ENCODE measurements around the gene C17orf113.

C17orf113 gene

GRCh38 chr17:42002175-42002791 is 48.1 kb downstream of the C17orf113 start:
- no peaks in the 10 kb centered on the region for H3K27me3 Mint-ChIP-seq
- H3K36me3 Mint-ChIP-seq = peaks cover 20% of the 10 kb centered on the region
- ATAC-seq (ENCODE audit: low read depth) (no peak), DNase-seq (ENCODE audit: low spot score in 2 of 2) (no peak)
- H3K4me3 Mint-ChIP-seq = no peak overlapping the region
- H3K27ac Mint-ChIP-seq = no peak overlapping the region
- H3K9me3 Mint-ChIP-seq = no peaks in the 10 kb centered on the region
- H3K4me1 Mint-ChIP-seq = peaks cover 12% of the 10 kb centered on the region

- Mint-ChIP-seq H3K27ac (no peak overlapping the region), H3K36me3 (peaks cover 21% of the 10 kb centered on the region), H3K9me3 (no peaks in the 10 kb centered on the region), H3K27me3 (no peaks in the 10 kb centered on the region), H3K4me1 (peaks cover 13% of the 10 kb centered on the region), H3K4me3 (no peak overlapping the region)
- DNase-seq (ENCODE audit: low spot score in 2 of 2) (no peak), ATAC-seq (ENCODE audit: low read depth) (no peak)
These were observed 48.7 kb downstream of the C17orf113 start for GRCh38 chr17:42001729-42002128.

DNA sequence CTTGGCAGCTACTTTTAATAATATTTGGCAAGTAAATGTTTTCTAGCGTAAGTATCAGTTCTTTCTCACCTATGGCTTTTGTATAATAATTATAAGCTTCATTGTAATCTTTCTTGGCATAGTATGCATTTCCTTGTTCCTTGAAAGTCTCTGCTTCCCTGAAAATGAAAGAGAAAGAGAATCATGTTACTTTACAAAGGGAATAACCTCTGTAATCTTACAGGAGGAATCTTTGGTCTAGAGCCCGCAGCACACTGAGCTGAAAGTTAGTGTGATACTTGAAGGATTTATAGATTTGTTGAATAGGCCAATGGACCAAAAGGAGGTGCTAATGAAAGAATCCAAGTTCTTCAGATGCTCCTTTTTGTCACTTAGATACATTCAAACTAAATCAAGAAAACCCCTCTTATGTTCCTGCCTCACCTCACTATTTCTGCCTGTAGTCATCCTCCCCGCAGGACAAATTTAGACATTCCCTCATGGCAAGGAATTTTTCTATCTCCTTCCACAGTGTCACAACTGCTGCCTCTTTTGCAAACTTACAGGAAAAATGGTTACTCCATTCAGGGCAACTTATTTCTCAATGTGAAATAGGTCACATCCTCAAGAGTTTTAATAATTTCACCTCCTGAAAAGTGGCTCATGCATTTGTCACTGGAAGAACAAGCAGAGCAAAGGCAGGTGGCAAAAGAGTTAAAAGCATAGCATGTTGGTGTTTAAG is 49.8 kb downstream of the C17orf113 start:
- H3K27ac Mint-ChIP-seq = no peak overlapping the region
- DNase-seq (ENCODE audit: low spot score in 2 of 2) = no peak
- no peaks in the 10 kb centered on the region for H3K27me3 Mint-ChIP-seq
- no peak for ATAC-seq (ENCODE audit: low read depth)
- H3K36me3 Mint-ChIP-seq = peaks cover 28% of the 10 kb centered on the region
- H3K4me1 Mint-ChIP-seq = peaks cover 24% of the 10 kb centered on the region
- no peak overlapping the region for H3K4me3 Mint-ChIP-seq
- H3K9me3 Mint-ChIP-seq = no peaks in the 10 kb centered on the region

DNA sequence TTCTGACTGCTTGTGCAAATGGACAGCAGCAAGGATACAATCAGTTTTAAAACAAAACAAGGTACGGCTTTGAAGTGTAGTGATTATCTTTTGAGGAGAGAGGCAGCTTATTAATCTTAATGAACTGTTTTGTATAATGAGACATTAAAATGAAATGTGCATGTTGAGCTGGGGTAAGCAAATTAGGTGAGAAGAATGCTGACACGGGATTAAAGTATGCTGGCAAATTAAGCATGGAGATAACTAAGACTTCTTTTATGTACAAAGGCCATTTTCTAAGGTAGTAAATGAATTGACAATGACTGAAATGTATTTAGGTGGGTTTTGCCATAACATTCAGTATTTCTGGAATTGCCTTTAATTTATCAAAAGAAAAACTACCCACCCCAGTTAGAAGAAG is 51.9 kb downstream of the C17orf113 start:
- H3K4me3 Mint-ChIP-seq = no peak overlapping the region
- ATAC-seq (ENCODE audit: low read depth) (no peak), DNase-seq (ENCODE audit: low spot score in 2 of 2) (no peak)
- no peak overlapping the region for H3K27ac Mint-ChIP-seq
- no peaks in the 10 kb centered on the region for H3K9me3 Mint-ChIP-seq
- no peaks in the 10 kb centered on the region for H3K27me3 Mint-ChIP-seq
- H3K36me3 Mint-ChIP-seq = peaks cover 29% of the 10 kb centered on the region
- H3K4me1 Mint-ChIP-seq = peaks cover 24% of the 10 kb centered on the region

- Mint-ChIP-seq H3K4me3 (peak overlapping the region; percentile 76), H3K27me3 (no peaks in the 10 kb centered on the region), H3K27ac (peak overlapping the region; percentile 92), H3K36me3 (peaks cover 25% of the 10 kb centered on the region), H3K4me1 (peaks cover 20% of the 10 kb centered on the region), H3K9me3 (no peaks in the 10 kb centered on the region)
- DNase-seq (ENCODE audit: low spot score in 2 of 2) = no peak
- ATAC-seq (ENCODE audit: low read depth) = no peak
These were observed 53.6 kb downstream of the C17orf113 start for GRCh38 chr17:41996855-41997164.

- no peaks in the 10 kb centered on the region for H3K27me3 Mint-ChIP-seq
- no peak overlapping the region for H3K27ac Mint-ChIP-seq
- H3K36me3 Mint-ChIP-seq = peaks cover 26% of the 10 kb centered on the region
- H3K4me1 Mint-ChIP-seq = peaks cover 14% of the 10 kb centered on the region
- DNase-seq (ENCODE audit: low spot score in 2 of 2) (no peak), ATAC-seq (ENCODE audit: low read depth) (no peak)
- no peak overlapping the region for H3K4me3 Mint-ChIP-seq
- no peaks in the 10 kb centered on the region for H3K9me3 Mint-ChIP-seq
These were observed 57.8 kb downstream of the C17orf113 start for GRCh38 chr17:41992576-41992975.

- Mint-ChIP-seq H3K4me1 (no peaks in the 10 kb centered on the region), H3K36me3 (peaks cover 21% of the 10 kb centered on the region), H3K4me3 (no peak overlapping the region), H3K9me3 (no peaks in the 10 kb centered on the region), H3K27ac (no peak overlapping the region), H3K27me3 (no peaks in the 10 kb centered on the region)
- ATAC-seq (ENCODE audit: low read depth) = no peak
- DNase-seq (ENCODE audit: low spot score in 2 of 2) = no peak
These were observed 60.5 kb downstream of the C17orf113 start for GRCh38 chr17:41989702-41990419.

GRCh38 chr17:41988418-41988817 is 62.0 kb downstream of the C17orf113 start:
- Mint-ChIP-seq H3K27ac (peak overlapping the region; percentile 28), H3K36me3 (peaks cover 24% of the 10 kb centered on the region), H3K4me1 (peaks cover 7% of the 10 kb centered on the region), H3K27me3 (no peaks in the 10 kb centered on the region), H3K4me3 (no peak overlapping the region), H3K9me3 (no peaks in the 10 kb centered on the region)
- DNase-seq (ENCODE audit: low spot score in 2 of 2) (no peak), ATAC-seq (ENCODE audit: low read depth) (no peak)
